Measurements from ENCODE around the gene NSUN4. TPM values are rescaled to one million over a fixed set of nuclear protein-coding genes. Genes with fewer than 3 reads are reported as not detected.

NSUN4 gene
- total and polyA plus RNA-seq, 2 of the 13 experiments (the other 11 are each of a cell fraction or from before 2014, with no cell fraction given) = 21.5 to 23.5 TPM

GRCh38 chr1:46340404-46341221, at the start of gene NSUN4 (continued):
- TF ChIP-seq SNAPC4 (CRISPR knock-in tag; IDR thresholded peaks at IDR 0.05) (no peak), FOXA3 (CRISPR knock-in tag; IDR thresholded peaks at IDR 0.05) (peak; percentile 47), CCAR2 (optimal IDR thresholded peaks at IDR 0.05; ENCODE audit: low read depth, low read length) (no peak), ZNF605 (CRISPR knock-in tag; IDR thresholded peaks at IDR 0.05) (peak; percentile 78), ZNF770 (CRISPR knock-in tag; IDR thresholded peaks at IDR 0.05) (no peak; the same call in 1 of the 2 replicates), ZNF850 (CRISPR knock-in tag; conservative IDR thresholded peaks at IDR 0.05) (no peak), TRIM22 (IDR thresholded peaks at IDR 0.05) (no peak), DBP (CRISPR knock-in tag; IDR thresholded peaks at IDR 0.05; ENCODE audit: not compliant biosample characterization) (no peak), CC2D1A (CRISPR knock-in tag; IDR thresholded peaks at IDR 0.05) (no peak), ZNF253 (CRISPR knock-in tag; IDR thresholded peaks at IDR 0.05; ENCODE audit: borderline replicate concordance) (no peak), NFE2 (CRISPR knock-in tag; IDR thresholded peaks at IDR 0.05) (no peak), TERF1 (CRISPR knock-in tag; IDR thresholded peaks at IDR 0.05) (no peak), ZNF788 (CRISPR knock-in tag; IDR thresholded peaks at IDR 0.05; ENCODE audit: borderline replicate concordance) (peak; percentile 89; the same call in 1 of the 2 replicates), CSRNP1 (CRISPR knock-in tag; IDR thresholded peaks at IDR 0.05) (no peak)

All from HepG2 (cell line).